Suppressor macrophage treated with lipopolysaccharide for 4 hours (primary cell): Measurements from ENCODE around the gene PTPRG.
"Not testable (repeated sequence)": the region's sequence is repeated elsewhere in the genome, so short reads cannot be mapped to it uniquely, and the experiment has no call there.

Experiments used
- DNase-seq: peaks from one replicate; pipeline ENCODE4 v3.0.0-alpha.2; 2020

Gene PTPRG

GRCh38 chr3:61690016-61690415 is 128.6 kb downstream of the PTPRG start:
- DNase-seq: no peak

GRCh38 chr3:61691466-61691865 is 130.1 kb downstream of the PTPRG start:
- DNase-seq: no peak

- DNase-seq: no peak
Observed at GRCh38 chr3:61697301-61697700, 135.9 kb downstream of the PTPRG start.

- not testable (repeated sequence) for DNase-seq
Observed at GRCh38 chr3:61698278-61699072, 137.1 kb downstream of the PTPRG start.

- no peak for DNase-seq
Observed at GRCh38 chr3:61699622-61700021, 138.3 kb downstream of the PTPRG start.

- no peak for DNase-seq
Observed at GRCh38 chr3:61701011-61701410, 139.6 kb downstream of the PTPRG start.

- no peak for DNase-seq
Observed at GRCh38 chr3:61702453-61702852, 141.1 kb downstream of the PTPRG start.

GRCh38 chr3:61704807-61705206 is 143.4 kb downstream of the PTPRG start:
- no peak for DNase-seq

- DNase-seq: no peak
Observed at GRCh38 chr3:61707492-61707891, 146.1 kb downstream of the PTPRG start.

GRCh38 chr3:61710920-61711319 is 149.5 kb downstream of the PTPRG start:
- DNase-seq: not testable (repeated sequence)

GRCh38 chr3:61714225-61714624 is 152.9 kb downstream of the PTPRG start:
- DNase-seq: no peak

GRCh38 chr3:61715886-61716527 is 154.6 kb downstream of the PTPRG start:
- DNase-seq: no peak

GRCh38 chr3:61716693-61717092 is 155.3 kb downstream of the PTPRG start:
- not testable (repeated sequence) for DNase-seq

- DNase-seq: no peak
Observed at GRCh38 chr3:61718565-61718964, 157.2 kb downstream of the PTPRG start.

- no peak for DNase-seq
Observed at GRCh38 chr3:61719278-61719977, 158.1 kb downstream of the PTPRG start.

GRCh38 chr3:61723038-61723437 is 161.7 kb downstream of the PTPRG start:
- DNase-seq: no peak

GRCh38 chr3:61724183-61724582 is 162.8 kb downstream of the PTPRG start:
- no peak for DNase-seq

GRCh38 chr3:61724801-61725200 is 163.4 kb downstream of the PTPRG start:
- DNase-seq: no peak

GRCh38 chr3:61725851-61726333 is 164.5 kb downstream of the PTPRG start:
- DNase-seq: no peak

GRCh38 chr3:61727435-61727834 is 166.1 kb downstream of the PTPRG start:
- DNase-seq: no peak

- no peak for DNase-seq
Observed at GRCh38 chr3:61729038-61729634, 167.8 kb downstream of the PTPRG start.

GRCh38 chr3:61730056-61730455 is 168.7 kb downstream of the PTPRG start:
- DNase-seq: no peak

- DNase-seq: no peak
Observed at GRCh38 chr3:61730577-61731231, 169.3 kb downstream of the PTPRG start.
